ENCODE data around the gene SH3GL1.

- TF ChIP-seq RAD21 (IDR thresholded peaks at IDR 0.05; ENCODE audit: low read length) (no peak), CTCF (IDR thresholded peaks at IDR 0.05) (no peak), EZH2phosphoT487 (IDR thresholded peaks at IDR 0.05; ENCODE audit: borderline replicate concordance, low read depth) (no peak), TAF1 (IDR thresholded peaks at IDR 0.05; ENCODE audit: borderline replicate concordance, low read depth, low read length) (no peak), POLR2AphosphoS5 (IDR thresholded peaks at IDR 0.05; ENCODE audit: low read depth, low read length) (no peak), YY1 (IDR thresholded peaks at IDR 0.05; ENCODE audit: low read depth) (no peak)
Observed at GRCh38 chr19:4360641-4361151, 39.7 kb downstream of the SH3GL1 start.
